HepG2 (cell line): ENCODE results near the gene PRKCE. TPM values are rescaled to one million over a fixed set of nuclear protein-coding genes. Genes with fewer than 3 reads are reported as not detected.
A peak's percentile ranks its signal among the peaks of the same experiment; 100 is the strongest.

ENCODE experiments used
- GABPA ChIP-seq, 2 experiments: IDR thresholded peaks; 2 replicates each; pipeline ENCODE4 v1.6.1; 2011 to 2016; ENCODE audit warnings: low read depth in 2 of 2, low read length in 1 of 2, missing biosample characterization in 1 of 2, missing genetic modification characterization in 1 of 2
- HNRNPL ChIP-seq: fragments of 200-400 bp; formaldehyde crosslinking; IDR thresholded peaks from 2 replicates; pipeline ENCODE4 v1.6.1; 2017; ENCODE audit warnings: mild to moderate bottlenecking, low read depth, low read length
- JUND ChIP-seq: sonication (generic); formaldehyde crosslinking; IDR thresholded peaks from 2 replicates; pipeline ENCODE4 v1.8.0; 2022; ENCODE audit warnings: mild to moderate bottlenecking, missing genetic modification reagents
- KLF9 ChIP-seq: IDR thresholded peaks from 2 replicates; pipeline ENCODE4 v1.6.1; 2016; ENCODE audit warnings: low read depth
- MAFF ChIP-seq: IDR thresholded peaks from 2 replicates; pipeline ENCODE4 v1.6.1; 2011; ENCODE audit warnings: low read depth, low read length, improper control_type of control experiment
- PLSCR1 ChIP-seq: sonication (generic); formaldehyde crosslinking; IDR thresholded peaks from 2 replicates; pipeline ENCODE4 v1.5.0; 2020; ENCODE audit warnings: missing genetic modification reagents, mild to moderate bottlenecking, borderline replicate concordance
- RNF2 ChIP-seq: fragments of 450-650 bp; conservative IDR thresholded peaks from 2 replicates; pipeline ENCODE4 v1.6.1; 2016; ENCODE audit warnings: low read depth
- SOX13 ChIP-seq, 3 experiments: fragments of 450-650 bp in 1 of 3; sonication (generic) in 1 of 3; formaldehyde crosslinking in 1 of 3; IDR thresholded peaks in 2 of 3; conservative IDR thresholded peaks in 1 of 3; 2 replicates each; pipeline versions ENCODE4 v1.5.0 to v1.6.1; 2016 to 2020; ENCODE audit warnings: antibody characterized with exemption in 1 of 3, mild to moderate bottlenecking in 1 of 3, missing compliant biosample characterization in 1 of 3, missing genetic modification reagents in 1 of 3, moderate library complexity in 1 of 3
- TEAD3 ChIP-seq: optimal IDR thresholded peaks from 2 replicates; pipeline ENCODE3; 2016; ENCODE audit warnings: borderline replicate concordance
- ZBTB21 ChIP-seq: sonication (generic); formaldehyde crosslinking; IDR thresholded peaks from 2 replicates; pipeline ENCODE4 v1.4.0; 2020; ENCODE audit warnings: missing genetic modification reagents
- ZBTB44 ChIP-seq: sonication (generic); formaldehyde crosslinking; IDR thresholded peaks from 2 replicates; pipeline ENCODE4 v1.4.0; 2020; ENCODE audit warnings: missing genetic modification reagents
- ZNF530 ChIP-seq: sonication (generic); formaldehyde crosslinking; IDR thresholded peaks from 2 replicates; pipeline ENCODE4 v1.5.0; 2020; ENCODE audit warnings: low read depth, mild to moderate bottlenecking, missing genetic modification reagents
- ZNF562 ChIP-seq: sonication (generic); formaldehyde crosslinking; IDR thresholded peaks from 2 replicates; pipeline ENCODE4 v1.8.0; 2022; ENCODE audit warnings: missing genetic modification reagents, borderline replicate concordance
- ZNF644 ChIP-seq: IDR thresholded peaks from 2 replicates; pipeline ENCODE4 v1.6.1; 2016; ENCODE audit warnings: low read depth
- ZNF703 ChIP-seq: sonication (generic); formaldehyde crosslinking; IDR thresholded peaks from 2 replicates; pipeline ENCODE4 v1.5.1; 2020; ENCODE audit warnings: missing genetic modification reagents, mild to moderate bottlenecking, moderate library complexity, borderline replicate concordance
- polyA plus RNA-seq, 8 experiments: library from polyadenylated mRNA; depleted of rRNA in 3 of 8; stranded (reverse) in 7 of 8; unstranded in 1 of 8; fragments of >200 nt; fragmentation: Illumina TruSeq in 4 of 8; extraction: Trizol in 4 of 8; gene quantifications; 2 replicates each; pipeline versions ENCODE4 v1.2.1 to v1.2.3, GENCODE V29; 2011 to 2016; ENCODE audit warnings: low read depth in 4 of 8, missing spikeins in 1 of 8, mixed read lengths in 1 of 8; ENCODE audit not compliant: insufficient read depth in 1 of 8
- total RNA-seq, 5 experiments: library from RNA; depleted of rRNA; stranded (reverse); fragments of >200 nt; fragmentation: Illumina TruSeq; extraction: Trizol; gene quantifications; 2 replicates each; pipeline ENCODE4 v1.2.3, GENCODE V29; 2016; ENCODE audit warnings: low read depth in 1 of 5

Gene PRKCE
- total and polyA plus RNA-seq, 2 of the 13 experiments (the other 11 are each of a cell fraction or from before 2014, with no cell fraction given) = 1.0 to 3.9 TPM

- TF ChIP-seq RNF2 (no peak), JUND (CRISPR knock-in tag) (no peak), ZBTB44 (no peak), HNRNPL (no peak), ZNF530 (CRISPR knock-in tag) (no peak), GABPA (IDR thresholded peaks at IDR 0.05; ENCODE audit: low read depth, low read length) (no peak), GABPA (CRISPR knock-in tag; IDR thresholded peaks at IDR 0.05; ENCODE audit: low read depth) (no peak), MAFF (0 out of 2 replicates have a peak, but pooled peaks have one; percentile 43), TEAD3 (peak; percentile 12), KLF9 (CRISPR knock-in tag) (no peak), ZNF703 (CRISPR knock-in tag) (no peak), ZBTB21 (CRISPR knock-in tag) (peak; percentile 88), ZNF562 (CRISPR knock-in tag) (no peak), PLSCR1 (CRISPR knock-in tag) (no peak), ZNF644 (CRISPR knock-in tag) (no peak), SOX13 (IDR thresholded peaks at IDR 0.05) (no peak), SOX13 (CRISPR knock-in tag; conservative IDR thresholded peaks at IDR 0.05 in 1 of 2, IDR thresholded peaks at IDR 0.05 in 1 of 2) (no peak)
These were observed 446.4 kb downstream of the PRKCE start (continued) for GRCh38 chr2:46097714-46098480.
